ENCODE measurements around the gene BRD3OS.

DNA sequence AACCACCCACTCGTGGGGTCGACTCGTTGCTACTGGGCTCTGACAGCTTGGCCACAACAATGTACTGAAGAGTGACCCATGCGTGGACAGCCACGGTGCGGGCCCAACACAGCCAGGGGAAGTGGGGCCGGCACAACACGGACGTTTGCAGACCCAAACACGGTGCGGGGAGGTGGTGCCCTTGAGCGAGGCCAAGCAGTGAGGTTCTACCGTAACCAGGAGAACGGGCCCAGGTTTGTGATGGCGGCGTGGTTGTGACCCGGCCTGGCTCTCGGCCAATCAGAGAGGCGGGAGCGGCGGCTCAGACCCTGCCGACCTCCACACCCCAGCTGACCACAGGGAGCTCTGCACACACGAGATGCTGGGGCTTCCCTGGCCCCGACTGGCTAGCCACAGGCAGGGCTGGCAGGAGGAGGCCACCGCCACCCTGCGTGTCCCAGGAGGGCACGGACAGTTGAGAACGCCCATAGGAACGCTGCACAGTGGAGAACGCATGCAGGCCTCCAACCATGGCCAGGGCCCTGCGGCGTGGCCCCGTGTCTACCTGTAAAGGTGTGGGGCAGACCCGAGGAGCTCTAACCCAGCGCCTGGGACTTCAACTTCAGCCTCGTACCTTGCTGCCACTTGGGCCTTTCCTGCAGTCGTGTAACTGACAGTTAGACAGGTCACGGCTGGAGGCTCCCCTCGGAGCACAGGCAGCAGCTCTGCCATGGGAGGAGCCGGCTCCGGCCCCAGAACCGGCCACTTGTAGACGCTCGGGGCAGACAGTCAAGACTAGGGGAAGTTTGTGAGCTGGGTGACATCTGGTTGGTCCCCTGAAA is 28.9 kb downstream of the BRD3OS start:
- TF ChIP-seq, protein P1, sequence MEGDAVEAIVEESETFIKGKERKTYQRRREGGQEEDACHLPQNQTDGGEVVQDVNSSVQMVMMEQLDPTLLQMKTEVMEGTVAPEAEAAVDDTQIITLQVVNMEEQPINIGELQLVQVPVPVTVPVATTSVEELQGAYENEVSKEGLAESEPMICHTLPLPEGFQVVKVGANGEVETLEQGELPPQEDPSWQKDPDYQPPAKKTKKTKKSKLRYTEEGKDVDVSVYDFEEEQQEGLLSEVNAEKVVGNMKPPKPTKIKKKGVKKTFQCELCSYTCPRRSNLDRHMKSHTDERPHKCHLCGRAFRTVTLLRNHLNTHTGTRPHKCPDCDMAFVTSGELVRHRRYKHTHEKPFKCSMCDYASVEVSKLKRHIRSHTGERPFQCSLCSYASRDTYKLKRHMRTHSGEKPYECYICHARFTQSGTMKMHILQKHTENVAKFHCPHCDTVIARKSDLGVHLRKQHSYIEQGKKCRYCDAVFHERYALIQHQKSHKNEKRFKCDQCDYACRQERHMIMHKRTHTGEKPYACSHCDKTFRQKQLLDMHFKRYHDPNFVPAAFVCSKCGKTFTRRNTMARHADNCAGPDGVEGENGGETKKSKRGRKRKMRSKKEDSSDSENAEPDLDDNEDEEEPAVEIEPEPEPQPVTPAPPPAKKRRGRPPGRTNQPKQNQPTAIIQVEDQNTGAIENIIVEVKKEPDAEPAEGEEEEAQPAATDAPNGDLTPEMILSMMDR (IDR thresholded peaks at IDR 0.05), result no peak
- no peak for TF ChIP-seq EZH2 (IDR thresholded peaks at IDR 0.05; ENCODE audit: borderline replicate concordance, insufficient read depth, low read depth, low read length, poor library complexity, severe bottlenecking)
